ENCODE data around the gene GGTA1.
"Not testable (repeated sequence)": the region's sequence is repeated elsewhere in the genome, so short reads cannot be mapped to it uniquely, and the experiment has no call there.

GGTA1 gene

DNA sequence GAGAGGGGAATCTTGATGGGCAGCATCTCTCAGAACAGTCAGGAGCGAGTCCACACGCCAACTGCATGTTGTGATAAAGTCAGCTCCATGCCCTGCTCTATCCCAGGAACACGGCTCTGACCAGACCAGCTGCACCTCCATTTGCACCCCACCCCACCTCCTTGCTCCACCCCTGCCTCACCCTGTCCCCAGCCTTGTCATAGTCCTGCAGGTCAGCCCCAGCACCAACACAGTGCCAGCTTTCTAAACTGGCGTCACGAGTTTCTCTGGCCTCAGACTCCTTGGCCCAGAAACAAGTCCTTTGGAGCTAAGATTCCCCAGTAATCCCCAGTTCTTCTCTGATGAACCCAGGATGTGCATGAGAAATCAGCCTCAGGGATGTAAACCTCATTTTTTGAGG, 23.5 kb downstream of the GGTA1 start:
- peaks cover 3% of the 10 kb centered on the region for H3K4me1 ChIP-seq (ENCODE audit: control insufficient read depth, insufficient read depth, low read length)
- H3K9ac ChIP-seq (ENCODE audit: low read depth, low read length) = no peak overlapping the region
- H3K9me3 ChIP-seq (ENCODE audit: control insufficient read depth, insufficient read depth, low read length) = no peaks in the 10 kb centered on the region
- H3K4me3 ChIP-seq (ENCODE audit: low read depth, low read length) = no peak overlapping the region
- peaks cover 3% of the 10 kb centered on the region for H3K27me3 ChIP-seq (ENCODE audit: control insufficient read depth, insufficient read depth, low read length)
- H3K36me3 ChIP-seq (ENCODE audit: control insufficient read depth, insufficient read depth, low read length) = no peaks in the 10 kb centered on the region

- Histone ChIP-seq H3K9me3 (ENCODE audit: control insufficient read depth, insufficient read depth, low read length) (no peaks in the 10 kb centered on the region), H3K9ac (ENCODE audit: low read depth, low read length) (no peak overlapping the region), H3K4me3 (ENCODE audit: low read depth, low read length) (no peak overlapping the region), H3K36me3 (ENCODE audit: control insufficient read depth, insufficient read depth, low read length) (no peaks in the 10 kb centered on the region), H3K4me1 (ENCODE audit: control insufficient read depth, insufficient read depth, low read length) (peaks cover 3% of the 10 kb centered on the region), H3K27me3 (ENCODE audit: control insufficient read depth, insufficient read depth, low read length) (peaks cover 3% of the 10 kb centered on the region)
Observed at GRCh38 chr9:121474231-121474947, 25.3 kb downstream of the GGTA1 start.

GRCh38 chr9:121473229-121473628, 26.4 kb downstream of the GGTA1 start:
- Histone ChIP-seq H3K27me3 (ENCODE audit: control insufficient read depth, insufficient read depth, low read length) (peaks cover 3% of the 10 kb centered on the region), H3K4me3 (ENCODE audit: low read depth, low read length) (no peak overlapping the region), H3K36me3 (ENCODE audit: control insufficient read depth, insufficient read depth, low read length) (no peaks in the 10 kb centered on the region), H3K9me3 (ENCODE audit: control insufficient read depth, insufficient read depth, low read length) (no peaks in the 10 kb centered on the region), H3K9ac (ENCODE audit: low read depth, low read length) (no peak overlapping the region), H3K4me1 (ENCODE audit: control insufficient read depth, insufficient read depth, low read length) (peaks cover 3% of the 10 kb centered on the region)

DNA sequence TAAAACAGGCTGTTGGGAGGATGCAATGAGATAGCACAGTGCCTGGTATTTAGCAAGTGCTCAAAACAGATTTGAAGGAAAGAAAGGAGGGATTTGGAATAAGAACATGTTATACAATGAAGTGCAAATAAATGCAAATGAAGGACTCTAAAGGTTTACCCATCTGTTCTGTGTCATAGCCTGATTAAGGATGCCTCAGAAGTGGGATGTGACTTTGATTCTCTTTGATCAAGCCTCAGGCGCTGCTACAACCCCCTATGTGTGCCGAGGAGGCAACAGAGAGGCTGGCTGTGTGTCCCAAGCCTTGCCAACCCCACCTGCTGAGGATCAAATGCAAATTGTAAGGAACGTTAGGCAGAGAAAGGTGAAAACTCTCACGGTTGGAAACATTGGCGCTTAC, 27.2 kb downstream of the GGTA1 start:
- Histone ChIP-seq H3K9ac (ENCODE audit: low read depth, low read length) (no peak overlapping the region), H3K27me3 (ENCODE audit: control insufficient read depth, insufficient read depth, low read length) (peaks cover 3% of the 10 kb centered on the region), H3K4me1 (ENCODE audit: control insufficient read depth, insufficient read depth, low read length) (peaks cover 3% of the 10 kb centered on the region), H3K36me3 (ENCODE audit: control insufficient read depth, insufficient read depth, low read length) (no peaks in the 10 kb centered on the region), H3K4me3 (ENCODE audit: low read depth, low read length) (no peak overlapping the region), H3K9me3 (ENCODE audit: control insufficient read depth, insufficient read depth, low read length) (no peaks in the 10 kb centered on the region)

GRCh38 chr9:121466142-121466541, 33.5 kb downstream of the GGTA1 start:
- no peak overlapping the region for H3K4me3 ChIP-seq (ENCODE audit: low read depth, low read length)
- H3K36me3 ChIP-seq (ENCODE audit: control insufficient read depth, insufficient read depth, low read length) = no peaks in the 10 kb centered on the region
- no peaks in the 10 kb centered on the region for H3K27me3 ChIP-seq (ENCODE audit: control insufficient read depth, insufficient read depth, low read length)
- no peak overlapping the region for H3K9ac ChIP-seq (ENCODE audit: low read depth, low read length)
- H3K4me1 ChIP-seq (ENCODE audit: control insufficient read depth, insufficient read depth, low read length) = no peaks in the 10 kb centered on the region
- H3K9me3 ChIP-seq (ENCODE audit: control insufficient read depth, insufficient read depth, low read length) = no peaks in the 10 kb centered on the region

GRCh38 chr9:121464968-121465367, 34.7 kb downstream of the GGTA1 start:
- Histone ChIP-seq H3K36me3 (ENCODE audit: control insufficient read depth, insufficient read depth, low read length) (no peaks in the 10 kb centered on the region), H3K9me3 (ENCODE audit: control insufficient read depth, insufficient read depth, low read length) (no peaks in the 10 kb centered on the region), H3K4me3 (ENCODE audit: low read depth, low read length) (no peak overlapping the region), H3K9ac (ENCODE audit: low read depth, low read length) (no peak overlapping the region), H3K27me3 (ENCODE audit: control insufficient read depth, insufficient read depth, low read length) (no peaks in the 10 kb centered on the region), H3K4me1 (ENCODE audit: control insufficient read depth, insufficient read depth, low read length) (no peaks in the 10 kb centered on the region)

- H3K9me3 ChIP-seq (ENCODE audit: control insufficient read depth, insufficient read depth, low read length) = no peaks in the 10 kb centered on the region
- H3K4me1 ChIP-seq (ENCODE audit: control insufficient read depth, insufficient read depth, low read length) = no peaks in the 10 kb centered on the region
- H3K9ac ChIP-seq (ENCODE audit: low read depth, low read length) = no peak overlapping the region
- no peaks in the 10 kb centered on the region for H3K36me3 ChIP-seq (ENCODE audit: control insufficient read depth, insufficient read depth, low read length)
- no peak overlapping the region for H3K4me3 ChIP-seq (ENCODE audit: low read depth, low read length)
- no peaks in the 10 kb centered on the region for H3K27me3 ChIP-seq (ENCODE audit: control insufficient read depth, insufficient read depth, low read length)
Observed at GRCh38 chr9:121463026-121463807, 36.4 kb downstream of the GGTA1 start.

GRCh38 chr9:121459513-121459912, 40.1 kb downstream of the GGTA1 start:
- no peak overlapping the region for H3K9ac ChIP-seq (ENCODE audit: low read depth, low read length)
- no peak overlapping the region for H3K4me3 ChIP-seq (ENCODE audit: low read depth, low read length)
- H3K9me3 ChIP-seq (ENCODE audit: control insufficient read depth, insufficient read depth, low read length) = no peaks in the 10 kb centered on the region
- H3K4me1 ChIP-seq (ENCODE audit: control insufficient read depth, insufficient read depth, low read length) = no peaks in the 10 kb centered on the region
- H3K27me3 ChIP-seq (ENCODE audit: control insufficient read depth, insufficient read depth, low read length) = no peaks in the 10 kb centered on the region
- no peaks in the 10 kb centered on the region for H3K36me3 ChIP-seq (ENCODE audit: control insufficient read depth, insufficient read depth, low read length)

DNA sequence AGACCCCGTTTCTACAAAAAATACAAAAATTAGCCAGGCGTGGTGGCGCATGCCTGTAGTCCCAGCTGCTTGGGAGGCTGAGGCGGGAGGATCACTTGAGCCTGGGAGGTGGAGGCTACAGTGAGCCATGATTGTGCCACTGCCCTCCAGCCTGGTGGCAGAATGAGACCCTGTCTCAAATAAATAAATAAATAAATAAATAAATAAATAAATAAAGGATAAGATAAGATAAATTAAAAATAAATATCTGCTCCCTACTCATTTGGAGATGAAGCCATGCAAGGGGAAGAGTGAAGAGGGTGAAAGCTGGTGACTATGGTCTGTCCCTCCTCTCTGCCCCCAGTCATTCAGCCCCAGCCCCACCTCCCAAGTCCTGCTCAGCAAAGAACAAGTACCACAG, 41.2 kb downstream of the GGTA1 start:
- H3K4me3 ChIP-seq (ENCODE audit: low read depth, low read length); H3K36me3 ChIP-seq (ENCODE audit: control insufficient read depth, insufficient read depth, low read length); H3K9me3 ChIP-seq (ENCODE audit: control insufficient read depth, insufficient read depth, low read length); H3K27me3 ChIP-seq (ENCODE audit: control insufficient read depth, insufficient read depth, low read length); H3K9ac ChIP-seq (ENCODE audit: low read depth, low read length); H3K4me1 ChIP-seq (ENCODE audit: control insufficient read depth, insufficient read depth, low read length): not testable (repeated sequence)

- Histone ChIP-seq H3K36me3 (ENCODE audit: control insufficient read depth, insufficient read depth, low read length) (no peaks in the 10 kb centered on the region), H3K9me3 (ENCODE audit: control insufficient read depth, insufficient read depth, low read length) (no peaks in the 10 kb centered on the region), H3K9ac (ENCODE audit: low read depth, low read length) (no peak overlapping the region), H3K27me3 (ENCODE audit: control insufficient read depth, insufficient read depth, low read length) (peaks cover 2% of the 10 kb centered on the region), H3K4me3 (ENCODE audit: low read depth, low read length) (no peak overlapping the region), H3K4me1 (ENCODE audit: control insufficient read depth, insufficient read depth, low read length) (peaks cover 4% of the 10 kb centered on the region)
Observed at GRCh38 chr9:121455527-121456239, 44.0 kb downstream of the GGTA1 start.

DNA sequence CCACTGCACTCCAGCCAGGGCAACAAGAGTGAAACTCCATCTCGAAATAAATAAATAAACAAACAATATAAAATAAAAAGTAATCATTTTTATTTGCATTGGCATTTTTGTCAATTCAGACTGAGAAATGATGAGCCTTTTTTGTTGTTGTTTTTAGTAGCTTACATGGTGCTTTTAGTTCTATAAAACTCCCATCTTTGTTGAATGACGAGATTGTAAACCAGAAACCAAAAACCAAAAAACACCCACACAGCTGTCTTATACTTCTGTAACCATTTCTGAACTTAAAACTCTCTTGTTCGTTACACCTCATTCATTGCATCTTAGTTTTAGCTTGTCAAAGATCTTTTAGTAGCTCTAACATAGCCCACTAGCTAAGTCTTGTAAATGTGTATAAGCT, 44.7 kb downstream of the GGTA1 start:
- no peak overlapping the region for H3K4me3 ChIP-seq (ENCODE audit: low read depth, low read length)
- H3K4me1 ChIP-seq (ENCODE audit: control insufficient read depth, insufficient read depth, low read length) = peaks cover 4% of the 10 kb centered on the region
- no peaks in the 10 kb centered on the region for H3K36me3 ChIP-seq (ENCODE audit: control insufficient read depth, insufficient read depth, low read length)
- H3K27me3 ChIP-seq (ENCODE audit: control insufficient read depth, insufficient read depth, low read length) = peaks cover 2% of the 10 kb centered on the region
- no peak overlapping the region for H3K9ac ChIP-seq (ENCODE audit: low read depth, low read length)
- H3K9me3 ChIP-seq (ENCODE audit: control insufficient read depth, insufficient read depth, low read length) = no peaks in the 10 kb centered on the region
